Inflammatory macrophage (primary cell): ENCODE measurements around the gene NPY4R2.
"Not testable (repeated sequence)": the region's sequence is repeated elsewhere in the genome, so short reads cannot be mapped to it uniquely, and the experiment has no call there.

Experiments used
- DNase-seq, 2 donors: peaks; one replicate each; pipeline ENCODE4 v3.0.0-alpha.2; 2020 to 2022

The NPY4R2 gene

DNA sequence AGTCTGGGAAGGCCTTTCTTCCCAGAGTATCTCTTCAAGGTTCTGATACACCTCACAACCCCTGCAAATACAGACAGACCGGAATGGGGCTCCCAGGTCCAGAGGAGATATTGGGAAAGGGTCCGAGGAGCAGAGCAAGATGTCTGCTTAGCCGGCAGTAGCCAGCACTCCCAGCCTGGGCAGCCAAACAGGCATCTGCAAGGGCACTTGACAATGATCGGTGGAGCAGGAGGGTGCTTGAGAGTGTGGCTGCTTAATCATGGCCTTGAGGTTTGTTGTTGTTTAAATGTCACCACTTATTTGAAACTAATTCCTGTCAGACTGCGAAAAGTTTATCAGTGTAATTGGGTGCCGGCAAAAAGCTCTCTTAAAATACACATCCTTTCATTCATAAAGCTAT lies 15.0 kb downstream of the NPY4R2 start:
- not testable (repeated sequence) for DNase-seq

DNA sequence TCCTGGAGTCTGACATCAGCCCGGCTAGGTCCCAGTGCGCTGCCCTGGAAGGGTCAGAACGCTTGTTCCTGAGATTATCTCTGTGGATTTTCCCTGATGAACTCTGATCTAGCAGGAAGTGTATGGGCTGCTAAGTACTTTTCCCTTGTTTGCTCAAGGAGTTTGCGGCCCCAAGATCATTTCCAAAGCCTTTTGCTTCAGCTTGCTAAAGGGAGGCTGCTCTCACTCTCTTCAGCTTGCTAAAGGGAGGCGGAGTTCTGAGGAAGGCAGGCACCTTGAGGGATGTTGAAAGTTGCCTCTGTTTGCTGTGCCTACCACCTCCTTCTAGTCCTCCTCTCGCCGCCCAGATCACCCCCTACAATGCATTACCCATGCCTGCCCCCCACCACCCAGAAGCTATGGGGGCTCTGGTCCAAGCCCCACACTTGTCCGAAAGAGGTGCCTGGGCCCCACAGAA lies 18.3 kb downstream of the NPY4R2 start:
- DNase-seq, result not testable (repeated sequence)

DNA sequence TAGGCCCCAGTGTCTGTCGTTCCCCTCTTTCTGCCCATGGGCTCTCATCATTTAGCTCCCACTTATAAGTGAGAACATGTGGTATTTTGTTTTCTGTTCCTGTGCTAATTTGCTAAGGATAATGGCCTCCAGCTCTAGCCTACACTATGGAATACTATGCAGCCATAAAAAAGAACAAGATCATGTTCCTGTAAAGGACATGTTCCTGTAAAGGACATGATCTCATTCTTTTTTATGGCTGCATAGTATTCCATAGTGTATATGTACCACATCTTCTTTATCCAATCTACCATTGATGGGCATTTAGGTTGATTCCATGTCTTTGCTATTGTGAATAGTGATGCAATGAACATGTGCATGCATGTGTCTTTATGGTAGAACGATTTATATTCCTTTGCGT lies 19.2 kb downstream of the NPY4R2 start:
- not testable (repeated sequence) for DNase-seq

DNA sequence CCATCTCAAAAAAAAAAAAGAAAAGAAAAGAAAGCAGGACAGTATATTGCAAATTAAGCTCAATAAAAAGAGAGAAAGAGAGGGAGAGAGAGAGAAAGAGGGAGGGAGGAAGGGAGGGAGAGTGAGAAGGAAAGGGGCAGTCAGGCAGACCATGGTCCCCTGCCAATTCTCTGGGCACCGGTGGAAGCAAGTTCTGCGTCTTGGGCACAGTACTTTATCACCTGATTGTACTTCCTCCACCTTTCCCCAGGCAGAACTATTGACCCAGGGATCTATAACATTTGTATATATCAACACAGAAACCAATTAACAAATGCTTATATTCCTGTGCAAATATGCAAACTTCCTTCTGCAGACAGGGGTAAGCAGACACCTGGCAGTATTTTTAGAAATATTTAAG lies 22.4 kb downstream of the NPY4R2 start:
- DNase-seq, result not testable (repeated sequence)

DNA sequence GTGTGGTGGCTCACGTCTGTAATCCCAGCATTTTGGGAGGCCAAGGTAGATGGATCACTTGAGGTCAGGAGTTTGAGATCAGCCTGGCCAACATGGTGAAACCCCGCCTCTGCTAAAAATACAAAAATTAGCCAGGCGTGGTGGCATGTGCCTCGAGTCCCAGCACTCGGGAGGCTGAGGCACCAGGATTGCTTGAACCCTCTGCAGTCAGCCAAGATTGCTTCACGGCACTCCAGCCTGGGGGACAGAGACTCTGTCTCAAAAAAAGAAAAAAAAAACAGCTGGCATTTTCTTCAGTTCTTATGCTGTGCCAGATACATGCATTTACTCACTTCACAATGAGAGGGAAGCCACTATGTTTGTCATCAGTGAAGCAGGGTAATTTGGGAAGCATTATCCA lies 22.9 kb downstream of the NPY4R2 start:
- not testable (repeated sequence) for DNase-seq

GRCh38 chr10:47942351-47943019 lies 24.0 kb downstream of the NPY4R2 start:
- not testable (repeated sequence) for DNase-seq

DNA sequence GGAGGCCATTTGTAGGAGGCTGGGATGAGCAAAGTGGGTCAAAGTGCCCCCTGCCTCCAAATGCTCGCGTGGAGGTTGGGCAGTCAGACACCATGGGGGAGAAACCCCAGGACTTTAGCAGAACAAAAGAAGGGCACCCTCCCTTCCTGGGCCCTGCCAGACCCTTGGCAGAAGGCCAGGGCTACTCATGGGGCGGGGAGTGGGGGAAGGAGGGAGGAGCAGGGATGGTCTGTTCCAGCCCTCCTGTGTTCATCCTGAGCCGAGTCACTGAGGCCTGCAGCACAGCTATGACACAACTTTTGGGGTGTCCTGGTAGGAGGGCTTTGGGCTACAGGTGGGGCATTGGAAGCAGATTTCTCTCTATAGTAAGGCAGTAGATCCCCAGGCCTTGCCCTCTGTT lies 24.9 kb downstream of the NPY4R2 start:
- not testable (repeated sequence) for DNase-seq

DNA sequence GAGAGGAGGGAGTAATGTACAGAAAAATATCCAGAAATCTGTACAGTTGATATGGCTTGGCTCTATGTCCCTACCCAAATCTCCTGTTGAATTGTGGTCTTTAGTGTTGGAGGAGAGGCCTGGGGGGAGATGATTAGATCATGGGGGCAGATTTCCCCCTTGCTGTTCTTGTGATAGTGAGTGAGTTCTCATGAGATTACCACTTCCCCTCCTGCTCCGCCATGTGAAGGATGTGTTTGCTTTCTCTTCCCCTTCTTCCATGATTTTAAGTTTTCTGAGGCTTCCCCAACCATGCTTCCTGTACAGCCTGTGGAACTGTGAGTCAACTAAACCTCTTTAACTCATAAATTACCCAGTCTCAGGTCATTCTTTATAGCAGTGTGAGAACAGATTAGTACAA lies 29.0 kb downstream of the NPY4R2 start:
- peak; percentile 23 to 71 for DNase-seq

DNA sequence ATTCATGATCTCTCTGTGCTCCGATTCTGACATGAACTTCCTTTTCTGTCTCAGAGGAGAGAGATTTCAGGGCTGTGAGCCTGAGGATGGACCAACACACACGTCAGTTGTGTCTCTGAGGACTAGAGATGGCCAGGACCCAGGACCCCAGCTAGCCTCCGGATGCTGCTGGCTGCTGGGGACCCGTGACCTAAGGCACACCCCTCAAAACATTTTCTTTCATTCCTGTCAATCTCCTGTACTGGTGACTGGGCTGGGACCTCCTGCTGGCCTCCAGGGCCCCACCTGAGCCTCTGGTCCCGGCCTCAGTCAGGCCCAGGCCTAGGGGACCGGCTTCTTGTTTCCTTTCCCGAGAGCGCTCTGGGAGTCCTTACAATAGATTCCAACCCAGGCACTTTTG lies 38.7 kb downstream of the NPY4R2 start:
- not testable (repeated sequence) for DNase-seq

- DNase-seq, result not testable (repeated sequence)
These were observed 41.2 kb downstream of the NPY4R2 start for GRCh38 chr10:47959677-47960076.

- DNase-seq, result not testable (repeated sequence)
These were observed 42.2 kb downstream of the NPY4R2 start for GRCh38 chr10:47960699-47961098.

GRCh38 chr10:47962785-47963184 lies 44.3 kb downstream of the NPY4R2 start:
- DNase-seq, result not testable (repeated sequence)

- DNase-seq, result not testable (repeated sequence)
These were observed 46.0 kb downstream of the NPY4R2 start for GRCh38 chr10:47964280-47965063.

DNA sequence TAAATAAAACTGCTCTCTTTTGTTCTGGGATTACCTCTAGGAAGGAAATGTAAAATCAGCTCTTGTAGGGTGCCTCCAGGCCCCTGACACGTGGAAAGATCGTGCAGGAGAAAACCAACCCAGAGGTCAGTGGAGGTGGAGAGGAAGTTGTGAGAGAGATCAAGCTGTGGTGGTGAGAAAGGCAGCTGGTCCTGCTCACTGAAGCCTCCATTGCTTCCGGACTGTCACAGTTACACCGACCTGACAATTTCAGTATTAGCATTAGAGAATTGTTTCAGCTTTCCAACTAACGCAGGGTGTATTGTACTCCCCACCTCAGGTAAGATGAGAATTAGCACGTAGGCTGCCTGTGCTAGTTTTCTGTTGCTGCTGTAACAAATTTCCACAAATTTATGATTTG lies 50.5 kb downstream of the NPY4R2 start:
- DNase-seq, result not testable (repeated sequence)

- DNase-seq, result not testable (repeated sequence)
These were observed 51.6 kb downstream of the NPY4R2 start for GRCh38 chr10:47970047-47970446.

DNA sequence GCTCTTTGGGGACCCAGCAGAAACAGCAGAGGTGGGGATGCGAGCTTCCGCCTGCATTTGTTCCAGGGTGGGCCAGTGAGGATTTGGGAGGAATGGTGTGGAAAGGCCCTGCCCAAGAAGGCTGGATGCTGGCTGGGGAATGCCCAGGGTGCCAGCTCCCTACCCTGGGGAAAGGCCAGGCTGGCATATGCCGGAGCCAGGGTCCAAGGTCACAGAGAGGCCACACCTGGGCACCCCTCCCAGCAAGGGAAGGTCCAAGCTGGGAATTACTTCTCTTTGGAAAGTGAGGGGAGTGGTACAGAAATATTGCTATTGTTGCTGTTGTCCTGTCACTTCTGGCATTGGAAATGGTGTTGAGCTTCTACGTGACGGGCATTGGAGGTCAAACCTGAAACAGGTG lies 53.1 kb downstream of the NPY4R2 start:
- DNase-seq, result not testable (repeated sequence)

GRCh38 chr10:47972077-47972476 lies 53.6 kb downstream of the NPY4R2 start:
- DNase-seq, result not testable (repeated sequence)
